Gastrocnemius medialis (tissue), 4 donors: ENCODE measurements around the gene FGF19. TPM values are rescaled to one million over a fixed set of nuclear protein-coding genes. Genes with fewer than 3 reads are reported as not detected.

Experiments
- ATAC-seq, 2 donors: fragments of 150-250 bp; one replicate each; pipeline ENCODE4 v1.9.1; 2016
- DNase-seq, 2 donors: peaks; one replicate each; pipeline ENCODE4 v3.0.0-alpha.2; 2019
- H3K27ac ChIP-seq, 4 donors: fragments of 200-600 bp; sonication (generic); 1 replicate in 1 of 4; 2 replicates in 3 of 4; pipeline ENCODE4 v1.5.1; 2016 to 2018; ENCODE audit warnings: mild to moderate bottlenecking in 2 of 4, moderate library complexity in 1 of 4
- H3K27me3 ChIP-seq, 3 donors: fragments of 200-600 bp; sonication (generic) in 2 of 3; 1 replicate in 1 of 3; 2 replicates in 2 of 3; pipeline versions ENCODE4 v1.5.1 to v1.6.0; 2016 to 2019; ENCODE audit warnings: mild to moderate bottlenecking in 1 of 3, moderate library complexity in 1 of 3
- H3K36me3 ChIP-seq, 2 donors: fragments of 200-600 bp; sonication (generic) in 1 of 2; one replicate each; pipeline ENCODE4 v1.5.1; 2017 to 2018
- H3K4me1 ChIP-seq, 2 donors: fragments of 200-600 bp; sonication (generic) in 1 of 2; one replicate each; pipeline ENCODE4 v1.5.1; 2016 to 2017; ENCODE audit warnings: mild to moderate bottlenecking in 2 of 2
- H3K4me3 ChIP-seq, 4 donors: fragments of 200-600 bp; sonication (generic) in 3 of 4; 1 replicate in 1 of 4; 2 replicates in 3 of 4; pipeline ENCODE4 v1.5.1; 2016 to 2019; ENCODE audit warnings: mild to moderate bottlenecking in 2 of 4
- H3K9me3 ChIP-seq, 3 donors: fragments of 200-600 bp; sonication (generic) in 2 of 3; 1 replicate in 1 of 3; 2 replicates in 2 of 3; pipeline ENCODE4 v1.5.1; 2016 to 2019
- CTCF ChIP-seq, 5 experiments: fragments of 450-650 bp in 3 of 5; fragments of 200-600 bp in 2 of 5; sonication (generic) in 2 of 5; IDR thresholded peaks in 4 of 5; conservative IDR thresholded peaks in 1 of 5; 1 replicate in 4 of 5; 2 replicates in 1 of 5; pipeline ENCODE4 v1.5.1; 2016 to 2019; ENCODE audit warnings: antibody characterized with exemption in 5 of 5, mild to moderate bottlenecking in 3 of 5, moderate library complexity in 3 of 5
- POLR2A ChIP-seq, 2 donors: fragments of 450-650 bp; IDR thresholded peaks; one replicate each; pipeline ENCODE4 v1.6.1; 2017; ENCODE audit warnings: antibody characterized with exemption in 2 of 2, mild to moderate bottlenecking in 2 of 2, moderate library complexity in 2 of 2
- in situ Hi-C, 4 donors: fragments of 200-750 bp; cut with MboI; loops; one replicate each; pipeline versions ENCODE4 v1.15.0 to v1.8.0; 2017; ENCODE audit warnings: low sequenced_read_pairs in 4 of 4
- intact Hi-C: fragments of 100-400 bp; cut with DNase I; formaldehyde crosslinking; loops from one replicate; pipeline ENCODE4 v1.15.1; 2023; ENCODE audit warnings: low total_unique reads
- total RNA-seq, 4 donors: library from RNA; depleted of rRNA; stranded (reverse); fragments of >200 nt; gene quantifications; one replicate each; pipeline versions ENCODE4 v1.1.0 to v1.2.3, GENCODE V29; 2016

FGF19 gene
- total RNA-seq, 4 donors from 2014 or later = not detected

- intact Hi-C loops (no loop called here), in situ Hi-C loops (loop anchor here in 1 of 4 donors (25.0 kb wide), 1 partner anchor 210 kb away; no protein-coding TSS in a partner anchor)
- Histone ChIP-seq H3K4me1 (peaks cover 17 to 24% of the 10 kb centered on the region in 2 donors), H3K36me3 (no peaks in the 10 kb centered on the region), H3K27ac (no peak overlapping the region), H3K27me3 (no peaks in the 10 kb centered on the region), H3K4me3 (no peak overlapping the region), H3K9me3 (no peaks in the 10 kb centered on the region)
- DNase-seq (no peak), ATAC-seq (no peak)
- TF ChIP-seq POLR2A (IDR thresholded peaks at IDR 0.05) (no peak), CTCF (IDR thresholded peaks at IDR 0.05 in 4 of 5, conservative IDR thresholded peaks at IDR 0.05 in 1 of 5) (no peak)
These were observed 26.1 kb downstream of the FGF19 start for GRCh38 chr11:69677749-69678148.

- Histone ChIP-seq H3K27ac (peak within 1 kb of the TSS; percentile 77 to 89 (median 88)), H3K4me3 (peak within 1 kb of the TSS; percentile 84 to 97 (median 96)), H3K36me3 (peaks cover 0 to 6% of the 10 kb centered on the region in 2 donors), H3K27me3 (no peaks in the 10 kb centered on the region), H3K4me1 (peaks cover 21 to 31% of the 10 kb centered on the region in 2 donors), H3K9me3 (no peaks in the 10 kb centered on the region)
- intact Hi-C loops = no loop called here
- ATAC-seq (peak; percentile 93 to 97), DNase-seq (peak; percentile 88 to 95)
- TF ChIP-seq CTCF (IDR thresholded peaks at IDR 0.05 in 4 of 5, conservative IDR thresholded peaks at IDR 0.05 in 1 of 5) = no peak
- peak; percentile 42 to 75 for TF ChIP-seq POLR2A (IDR thresholded peaks at IDR 0.05)
- in situ Hi-C loops = loop anchor here in 2 of 4 donors (25.0 kb wide), 2 partner anchors 212 to 563 kb away; no protein-coding TSS in a partner anchor
These were observed 28.7 kb downstream of the FGF19 start, which contains the start of gene LTO1 for GRCh38 chr11:69674886-69675714. TSS of gene LTO1 (minus strand) at chr11:69675353. CDS start at chr11:69675239, 114 bp downstream.

- Histone ChIP-seq H3K9me3 (no peaks in the 10 kb centered on the region), H3K4me3 (peak overlapping the region; percentile 84 to 97 (median 96)), H3K36me3 (peaks cover 0 to 6% of the 10 kb centered on the region in 2 donors), H3K27ac (peak overlapping the region; percentile 77 to 89 (median 88)), H3K27me3 (no peaks in the 10 kb centered on the region), H3K4me1 (peaks cover 21 to 33% of the 10 kb centered on the region in 2 donors)
- ATAC-seq = peak in 1 of 2 donors; percentile 3
- DNase-seq = peak in 1 of 2 donors; percentile 19
- intact Hi-C loops = no loop called here
- TF ChIP-seq CTCF (IDR thresholded peaks at IDR 0.05 in 4 of 5, conservative IDR thresholded peaks at IDR 0.05 in 1 of 5) (no peak), POLR2A (IDR thresholded peaks at IDR 0.05) (no peak)
- in situ Hi-C loops = loop anchor here in 1 of 4 donors (25.0 kb wide), 1 partner anchor 562 kb away; no protein-coding TSS in a partner anchor
These were observed 29.4 kb downstream of the FGF19 start for GRCh38 chr11:69674267-69674885.

GRCh38 chr11:69671734-69672465, 31.9 kb downstream of the FGF19 start:
- DNase-seq = peak in 1 of 2 donors; percentile 8
- no peaks in the 10 kb centered on the region for H3K27me3 ChIP-seq
- H3K36me3 ChIP-seq = peaks cover 0 to 10% of the 10 kb centered on the region in 2 donors
- TF ChIP-seq POLR2A (IDR thresholded peaks at IDR 0.05) (no peak), CTCF (IDR thresholded peaks at IDR 0.05 in 4 of 5, conservative IDR thresholded peaks at IDR 0.05 in 1 of 5) (no peak)
- in situ Hi-C loops (loop anchor here in 1 of 4 donors (25.0 kb wide), 1 partner anchor 560 kb away; no protein-coding TSS in a partner anchor), intact Hi-C loops (no loop called here)
- H3K27ac ChIP-seq = no peak overlapping the region
- no peak for ATAC-seq
- H3K4me3 ChIP-seq = no peak overlapping the region
- H3K9me3 ChIP-seq = no peaks in the 10 kb centered on the region
- peaks cover 21 to 33% of the 10 kb centered on the region in 2 donors for H3K4me1 ChIP-seq
